HEK293 (cell line): ENCODE data around the gene CSGALNACT2.

Experiments
- CTCF ChIA-PET: fragments of 350-600 bp; formaldehyde crosslinking; extraction: SDS; loops from one replicate; lab custom pipeline; 2021; ENCODE audit warnings: antibody characterized with exemption; lab: Yijun Ruan, JAX
- POLR2A ChIA-PET: fragments of 300-600 bp; formaldehyde crosslinking; extraction: SDS; loops from one replicate; lab custom pipeline; 2020; ENCODE audit warnings: antibody characterized with exemption, inconsistent platforms; lab: Yijun Ruan, JAX
- H3K27ac ChIP-seq: fragments of 200-500 bp; sonication (Bioruptor generic); 2 replicates; pipeline ENCODE4 v1.5.1; 2014; ENCODE audit warnings: low read depth, low read length, control low read depth, inconsistent platforms; ENCODE audit errors: extremely low read depth
- H3K36me3 ChIP-seq, 2 experiments: fragments of 200-500 bp in 1 of 2; sonication (Bioruptor generic) in 1 of 2; 1 replicate in 1 of 2; 2 replicates in 1 of 2; pipeline ENCODE4 v1.5.1; 2014 to 2017; ENCODE audit warnings: inconsistent platforms in 2 of 2, low read length in 2 of 2; ENCODE audit not compliant: control insufficient read depth in 2 of 2, insufficient read depth in 1 of 2
- H3K4me1 ChIP-seq: fragments of 200-500 bp; sonication (Bioruptor generic); 2 replicates; pipeline ENCODE4 v1.5.1; 2014; ENCODE audit warnings: mild to moderate bottlenecking, low read length, inconsistent platforms; ENCODE audit not compliant: control insufficient read depth, insufficient read depth
- H3K4me3 ChIP-seq: 2 replicates; pipeline ENCODE4 v1.5.1; 2011; ENCODE audit warnings: low read depth, mild to moderate bottlenecking, control low read depth, low read length, moderate library complexity
- H3K9me3 ChIP-seq: fragments of 200-500 bp; sonication (Bioruptor generic); 2 replicates; pipeline ENCODE4 v1.5.1; 2014; ENCODE audit warnings: low read depth, low read length, inconsistent platforms; ENCODE audit not compliant: control insufficient read depth, insufficient read depth
- FEZF1 ChIP-seq: fragments of 450-650 bp; formaldehyde crosslinking; IDR thresholded peaks from 2 replicates; pipeline ENCODE4 v1.5.1; 2016; ENCODE audit warnings: missing biosample characterization, missing genetic modification characterization
- GFI1B ChIP-seq: fragments of 450-650 bp; formaldehyde crosslinking; IDR thresholded peaks from 2 replicates; pipeline ENCODE4 v1.5.1; 2016; ENCODE audit warnings: missing biosample characterization, missing genetic modification characterization
- HOXA7 ChIP-seq: sonication (generic); formaldehyde crosslinking; IDR thresholded peaks from 2 replicates; pipeline ENCODE4 v1.8.1; 2022; ENCODE audit warnings: missing genetic modification reagents, borderline replicate concordance
- HOXD13 ChIP-seq: sonication (generic); formaldehyde crosslinking; IDR thresholded peaks from 2 replicates; pipeline ENCODE4 v1.8.0; 2022; ENCODE audit warnings: missing genetic modification reagents, borderline replicate concordance
- IKZF3 ChIP-seq: fragments of 450-650 bp; IDR thresholded peaks from 2 replicates; pipeline ENCODE4 v1.5.0; 2018; ENCODE audit warnings: missing biosample characterization, mild to moderate bottlenecking, missing genetic modification characterization, moderate library complexity
- INSM2 ChIP-seq: fragments of 450-650 bp; formaldehyde crosslinking; IDR thresholded peaks from 2 replicates; pipeline ENCODE4 v1.5.1; 2016; ENCODE audit warnings: missing biosample characterization, missing genetic modification characterization
- KLF10 ChIP-seq: fragments of 450-650 bp; IDR thresholded peaks from 2 replicates; pipeline ENCODE4 v1.5.1; 2018; ENCODE audit warnings: missing biosample characterization, mild to moderate bottlenecking, missing genetic modification characterization
- OSR2 ChIP-seq: fragments of 450-650 bp; formaldehyde crosslinking; IDR thresholded peaks from 2 replicates; pipeline ENCODE4 v1.5.1; 2016; ENCODE audit warnings: missing biosample characterization, missing genetic modification characterization
- PRDM6 ChIP-seq: fragments of 450-650 bp; formaldehyde crosslinking; IDR thresholded peaks from 2 replicates; pipeline ENCODE4 v1.5.1; 2017; ENCODE audit warnings: missing biosample characterization, missing genetic modification characterization
- SETDB1 ChIP-seq: IDR thresholded peaks from one replicate; pipeline ENCODE4 v1.6.1; 2017; ENCODE audit warnings: mild to moderate bottlenecking, low read length, moderate library complexity, mixed read lengths; ENCODE audit not compliant: insufficient read length
- TCF7L2 ChIP-seq: IDR thresholded peaks from 2 replicates; pipeline ENCODE4 v1.6.1; 2011; ENCODE audit warnings: low read depth, mild to moderate bottlenecking, inconsistent platforms, low read length, moderate library complexity, borderline replicate concordance
- TRIM28 ChIP-seq: IDR thresholded peaks from 2 replicates; pipeline ENCODE4 v1.6.1; 2011; ENCODE audit warnings: low read length, control low read depth, borderline replicate concordance
- ZBTB20 ChIP-seq: fragments of 450-650 bp; formaldehyde crosslinking; IDR thresholded peaks from 2 replicates; pipeline ENCODE4 v1.5.1; 2016; ENCODE audit warnings: missing biosample characterization, missing genetic modification characterization
- ZBTB7A ChIP-seq: fragments of 450-650 bp; formaldehyde crosslinking; IDR thresholded peaks from 2 replicates; pipeline ENCODE4 v1.5.1; 2016; ENCODE audit warnings: low read depth, missing biosample characterization, missing genetic modification characterization
- ZFHX2 ChIP-seq: fragments of 450-650 bp; formaldehyde crosslinking; conservative IDR thresholded peaks from 2 replicates; pipeline ENCODE4 v1.5.1; 2016; ENCODE audit warnings: missing biosample characterization, missing genetic modification characterization
- ZFP3 ChIP-seq: fragments of 450-650 bp; formaldehyde crosslinking; IDR thresholded peaks from 2 replicates; pipeline ENCODE4 v1.5.1; 2016; ENCODE audit warnings: low read depth, missing biosample characterization, missing genetic modification characterization
- ZFP37 ChIP-seq: fragments of 450-650 bp; formaldehyde crosslinking; IDR thresholded peaks from 2 replicates; pipeline ENCODE4 v1.5.1; 2016; ENCODE audit warnings: missing biosample characterization, missing genetic modification characterization
- ZFP69B ChIP-seq: fragments of 450-650 bp; formaldehyde crosslinking; IDR thresholded peaks from 2 replicates; pipeline ENCODE4 v1.5.1; 2016; ENCODE audit warnings: missing biosample characterization, missing genetic modification characterization
- ZNF112 ChIP-seq: fragments of 450-650 bp; formaldehyde crosslinking; IDR thresholded peaks from 2 replicates; pipeline ENCODE4 v1.5.0; 2017; ENCODE audit warnings: missing biosample characterization, missing genetic modification characterization
- ZNF157 ChIP-seq: fragments of 450-650 bp; formaldehyde crosslinking; IDR thresholded peaks from 2 replicates; pipeline ENCODE4 v1.5.1; 2016; ENCODE audit warnings: missing biosample characterization, missing genetic modification characterization
- ZNF302 ChIP-seq: fragments of 450-650 bp; formaldehyde crosslinking; IDR thresholded peaks from 2 replicates; pipeline ENCODE4 v1.5.1; 2016; ENCODE audit warnings: missing biosample characterization, missing genetic modification characterization, low read depth
- ZNF311 ChIP-seq: fragments of 450-650 bp; formaldehyde crosslinking; IDR thresholded peaks from 2 replicates; pipeline ENCODE4 v1.5.1; 2017; ENCODE audit warnings: missing biosample characterization, missing genetic modification characterization, borderline replicate concordance
- ZNF544 ChIP-seq: fragments of 450-650 bp; formaldehyde crosslinking; IDR thresholded peaks from 2 replicates; pipeline ENCODE4 v1.5.0; 2017; ENCODE audit warnings: missing biosample characterization, missing genetic modification characterization
- ZNF560 ChIP-seq: fragments of 450-650 bp; formaldehyde crosslinking; IDR thresholded peaks from 2 replicates; pipeline ENCODE4 v1.5.1; 2017; ENCODE audit warnings: missing biosample characterization, missing genetic modification characterization, borderline replicate concordance
- ZNF701 ChIP-seq: fragments of 450-650 bp; formaldehyde crosslinking; IDR thresholded peaks from 2 replicates; pipeline ENCODE4 v1.5.1; 2016; ENCODE audit warnings: missing biosample characterization, missing genetic modification characterization
- ZNF776 ChIP-seq: fragments of 450-650 bp; formaldehyde crosslinking; IDR thresholded peaks from 2 replicates; pipeline ENCODE4 v1.5.0; 2017; ENCODE audit warnings: missing biosample characterization, missing genetic modification characterization, borderline replicate concordance
- ZNF785 ChIP-seq: fragments of 450-650 bp; formaldehyde crosslinking; IDR thresholded peaks from 2 replicates; pipeline ENCODE4 v1.5.1; 2016; ENCODE audit warnings: missing biosample characterization, missing genetic modification characterization
- ZNF837 ChIP-seq: fragments of 450-650 bp; formaldehyde crosslinking; IDR thresholded peaks from 2 replicates; pipeline ENCODE4 v1.5.1; 2016; ENCODE audit warnings: missing biosample characterization, missing genetic modification characterization
- TF ChIP-seq, protein P1 (sequence below): fragments of 450-650 bp; formaldehyde crosslinking; IDR thresholded peaks from 2 replicates; pipeline ENCODE4 v1.5.1; 2016; ENCODE audit warnings: missing biosample characterization, missing genetic modification characterization
- TF ChIP-seq, protein P2 (sequence below): fragments of 450-650 bp; formaldehyde crosslinking; IDR thresholded peaks from 2 replicates; pipeline ENCODE4 v1.5.1; 2017; ENCODE audit warnings: missing biosample characterization, missing genetic modification characterization

Gene CSGALNACT2

DNA sequence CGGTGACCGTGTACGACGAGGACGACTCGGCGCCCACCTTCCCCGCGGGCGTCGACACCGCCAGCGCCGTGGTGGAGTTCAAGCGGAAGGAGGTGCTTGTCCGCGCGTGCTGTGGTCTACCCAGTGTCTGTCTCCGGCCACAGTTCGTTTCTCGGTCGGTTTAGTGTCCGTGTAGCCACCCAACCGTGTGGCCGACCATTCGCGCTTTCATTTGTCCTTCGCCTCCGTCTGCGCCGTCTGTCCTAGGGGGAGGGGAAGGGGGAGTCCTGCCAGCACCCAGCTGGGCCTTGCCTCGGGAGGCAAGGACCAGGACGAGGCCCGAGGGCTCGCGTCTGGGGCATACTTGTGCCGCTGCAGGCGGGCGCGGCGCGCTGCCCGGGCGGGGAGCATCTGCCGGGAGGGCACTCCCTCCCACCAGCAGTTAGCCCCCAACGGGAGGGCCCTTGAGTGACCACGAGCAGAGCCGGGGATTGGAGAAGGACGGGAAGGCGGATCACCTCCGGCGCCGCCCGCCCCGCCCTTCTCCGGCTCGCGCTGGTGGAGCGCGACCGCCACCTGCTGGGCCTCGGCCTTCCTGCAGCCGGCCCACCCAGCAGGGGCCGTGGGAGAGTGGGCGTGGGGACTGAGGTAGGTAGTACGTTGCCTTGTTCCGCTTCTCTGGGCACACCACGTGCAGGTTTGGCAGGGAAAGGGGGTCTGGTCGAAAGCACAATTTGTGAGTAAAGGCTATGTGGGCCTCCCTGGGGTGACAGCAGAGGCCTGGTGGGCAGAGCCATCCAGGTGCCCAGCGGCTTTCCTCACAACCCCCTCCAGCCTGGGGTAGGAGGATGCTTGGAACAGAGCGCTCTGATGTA is 32.9 kb upstream of the CSGALNACT2 start (continued):
- TF ChIP-seq INSM2 (tag by site-specific recombination) (no peak; the same call in 1 of the 2 replicates), IKZF3 (tag by site-specific recombination) (no peak; the same call in 1 of the 2 replicates), ZNF785 (no peak), ZNF302 (tag by site-specific recombination) (no peak), TRIM28 (no peak), ZBTB7A (no peak), KLF10 (tag by site-specific recombination) (no peak), SETDB1 (no peak), TCF7L2 (no peak), ZFP69B (tag by site-specific recombination) (0 out of 2 replicates have a peak, but pooled peaks have one; percentile 21), GFI1B (tag by site-specific recombination) (no peak), ZNF560 (0 out of 2 replicates have a peak, but pooled peaks have one; percentile 20), ZBTB20 (tag by site-specific recombination) (no peak), ZFP3 (tag by site-specific recombination) (no peak)
- TF ChIP-seq, protein P1, sequence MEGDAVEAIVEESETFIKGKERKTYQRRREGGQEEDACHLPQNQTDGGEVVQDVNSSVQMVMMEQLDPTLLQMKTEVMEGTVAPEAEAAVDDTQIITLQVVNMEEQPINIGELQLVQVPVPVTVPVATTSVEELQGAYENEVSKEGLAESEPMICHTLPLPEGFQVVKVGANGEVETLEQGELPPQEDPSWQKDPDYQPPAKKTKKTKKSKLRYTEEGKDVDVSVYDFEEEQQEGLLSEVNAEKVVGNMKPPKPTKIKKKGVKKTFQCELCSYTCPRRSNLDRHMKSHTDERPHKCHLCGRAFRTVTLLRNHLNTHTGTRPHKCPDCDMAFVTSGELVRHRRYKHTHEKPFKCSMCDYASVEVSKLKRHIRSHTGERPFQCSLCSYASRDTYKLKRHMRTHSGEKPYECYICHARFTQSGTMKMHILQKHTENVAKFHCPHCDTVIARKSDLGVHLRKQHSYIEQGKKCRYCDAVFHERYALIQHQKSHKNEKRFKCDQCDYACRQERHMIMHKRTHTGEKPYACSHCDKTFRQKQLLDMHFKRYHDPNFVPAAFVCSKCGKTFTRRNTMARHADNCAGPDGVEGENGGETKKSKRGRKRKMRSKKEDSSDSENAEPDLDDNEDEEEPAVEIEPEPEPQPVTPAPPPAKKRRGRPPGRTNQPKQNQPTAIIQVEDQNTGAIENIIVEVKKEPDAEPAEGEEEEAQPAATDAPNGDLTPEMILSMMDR (tag by site-specific recombination), result peak; percentile 99

- Histone ChIP-seq H3K36me3 (no peaks in the 10 kb centered on the region), H3K4me3 (no peak overlapping the region), H3K4me1 (no peaks in the 10 kb centered on the region), H3K9me3 (no peaks in the 10 kb centered on the region), H3K27ac (no peak overlapping the region)
- ChIA-PET POLR2A (no interaction called here), CTCF (interaction anchor here (0.6 to 1.2 kb wide), 3 partner anchors 112 to 241 kb away, joined by 4 to 8 read pairs (median 6); no protein-coding TSS in a partner anchor)
- TF ChIP-seq ZFP37, result no peak
- no peak for TF ChIP-seq ZNF157 (tag by site-specific recombination)
- TF ChIP-seq ZNF776 (tag by site-specific recombination), result no peak
- no peak for TF ChIP-seq FEZF1 (tag by site-specific recombination)
- no peak for TF ChIP-seq ZNF544 (tag by site-specific recombination)
- no peak for TF ChIP-seq ZNF837 (tag by site-specific recombination)
- TF ChIP-seq ZFHX2 (tag by site-specific recombination), result no peak
- TF ChIP-seq ZNF311, result no peak
- TF ChIP-seq, protein P2, sequence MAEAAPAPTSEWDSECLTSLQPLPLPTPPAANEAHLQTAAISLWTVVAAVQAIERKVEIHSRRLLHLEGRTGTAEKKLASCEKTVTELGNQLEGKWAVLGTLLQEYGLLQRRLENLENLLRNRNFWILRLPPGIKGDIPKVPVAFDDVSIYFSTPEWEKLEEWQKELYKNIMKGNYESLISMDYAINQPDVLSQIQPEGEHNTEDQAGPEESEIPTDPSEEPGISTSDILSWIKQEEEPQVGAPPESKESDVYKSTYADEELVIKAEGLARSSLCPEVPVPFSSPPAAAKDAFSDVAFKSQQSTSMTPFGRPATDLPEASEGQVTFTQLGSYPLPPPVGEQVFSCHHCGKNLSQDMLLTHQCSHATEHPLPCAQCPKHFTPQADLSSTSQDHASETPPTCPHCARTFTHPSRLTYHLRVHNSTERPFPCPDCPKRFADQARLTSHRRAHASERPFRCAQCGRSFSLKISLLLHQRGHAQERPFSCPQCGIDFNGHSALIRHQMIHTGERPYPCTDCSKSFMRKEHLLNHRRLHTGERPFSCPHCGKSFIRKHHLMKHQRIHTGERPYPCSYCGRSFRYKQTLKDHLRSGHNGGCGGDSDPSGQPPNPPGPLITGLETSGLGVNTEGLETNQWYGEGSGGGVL, result no peak
- no peak for TF ChIP-seq ZNF785
- no peak for TF ChIP-seq ZNF112 (tag by site-specific recombination)
- no peak for TF ChIP-seq ZNF701 (tag by site-specific recombination)
- no peak for TF ChIP-seq PRDM6 (tag by site-specific recombination)
- no peak for TF ChIP-seq HOXA7
- no peak for TF ChIP-seq OSR2 (tag by site-specific recombination)
- TF ChIP-seq HOXD13 (CRISPR knock-in tag), result no peak
Observed at GRCh38 chr10:43105956-43106229, 32.4 kb upstream of the CSGALNACT2 start.
